GM18861 (cell line): ENCODE data around the gene CYFIP2.

ENCODE experiments used
- ATAC-seq: cut with Tn5 transposase; IDR thresholded peaks from one replicate; pipeline ENCODE4 v1.9.1; 2021; ENCODE audit not compliant: unreplicated experiment

Gene CYFIP2

GRCh38 chr5:157312492-157312891 is 46.6 kb downstream of the CYFIP2 start:
- ATAC-seq, result peak; percentile 79

GRCh38 chr5:157322581-157322980 is 56.7 kb downstream of the CYFIP2 start:
- ATAC-seq, result no peak

- no peak for ATAC-seq
Measured at GRCh38 chr5:157323107-157323706, 57.3 kb downstream of the CYFIP2 start.

GRCh38 chr5:157324237-157324636 is 58.3 kb downstream of the CYFIP2 start:
- ATAC-seq, result no peak

GRCh38 chr5:157326440-157327005 is 60.6 kb downstream of the CYFIP2 start:
- no peak for ATAC-seq

GRCh38 chr5:157327771-157328170 is 61.8 kb downstream of the CYFIP2 start:
- no peak for ATAC-seq

- peak; percentile 95 for ATAC-seq
Measured at GRCh38 chr5:157328277-157328912, 62.5 kb downstream of the CYFIP2 start.

- ATAC-seq, result no peak
Measured at GRCh38 chr5:157331807-157332206, 65.9 kb downstream of the CYFIP2 start.

- ATAC-seq, result no peak
Measured at GRCh38 chr5:157335534-157336422, 69.9 kb downstream of the CYFIP2 start.

GRCh38 chr5:157336423-157336744 is 70.5 kb downstream of the CYFIP2 start:
- ATAC-seq, result no peak

- no peak for ATAC-seq
Measured at GRCh38 chr5:157339409-157339808, 73.5 kb downstream of the CYFIP2 start.

- no peak for ATAC-seq
Measured at GRCh38 chr5:157342822-157343402, 77.0 kb downstream of the CYFIP2 start.

- no peak for ATAC-seq
Measured at GRCh38 chr5:157343842-157344790, 78.2 kb downstream of the CYFIP2 start.

GRCh38 chr5:157345067-157345466 is 79.1 kb downstream of the CYFIP2 start:
- ATAC-seq, result no peak

GRCh38 chr5:157345485-157345884 is 79.6 kb downstream of the CYFIP2 start:
- no peak for ATAC-seq

- ATAC-seq, result no peak
Measured at GRCh38 chr5:157347301-157348048, 81.6 kb downstream of the CYFIP2 start.

- no peak for ATAC-seq
Measured at GRCh38 chr5:157348049-157348400, 82.1 kb downstream of the CYFIP2 start.

GRCh38 chr5:157350939-157351801 is 85.2 kb downstream of the CYFIP2 start:
- peak; percentile 74 for ATAC-seq

- ATAC-seq, result no peak
Measured at GRCh38 chr5:157351802-157352092, 85.8 kb downstream of the CYFIP2 start.
